Measurements from ENCODE around the gene TRIM7.

Gene TRIM7

GRCh38 chr5:181170237-181170825 lies 34.7 kb downstream of the TRIM7 start:
- no peak for DNase-seq

- DNase-seq, result peak; percentile 58
These were observed 35.3 kb downstream of the TRIM7 start for GRCh38 chr5:181169459-181170236.

DNA sequence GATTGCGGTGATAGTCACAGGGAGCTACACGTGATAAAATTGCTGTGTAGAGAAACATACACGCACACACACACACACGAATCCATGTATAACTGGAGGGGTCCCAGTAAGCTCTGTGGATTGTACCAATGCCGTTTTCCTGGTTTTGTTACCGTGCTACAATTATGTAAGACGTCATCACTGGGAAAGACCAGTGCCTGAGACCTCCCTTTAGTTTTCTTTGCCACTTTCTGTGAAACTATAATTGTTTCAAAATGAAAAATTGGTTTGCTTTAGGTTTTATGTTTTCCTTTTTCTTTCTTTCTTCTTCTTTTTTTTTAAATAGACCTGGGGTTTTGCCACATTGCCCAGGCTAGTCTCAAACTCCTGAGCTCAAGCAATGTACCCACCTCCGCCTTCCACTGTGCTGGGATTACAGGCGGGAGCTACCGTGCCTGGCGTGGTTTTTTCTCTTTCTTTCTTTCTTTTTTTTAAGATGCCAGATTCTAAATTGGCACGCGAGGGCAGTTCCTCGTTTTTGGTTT lies 36.3 kb downstream of the TRIM7 start:
- DNase-seq, result no peak

GRCh38 chr5:181167814-181168488 lies 37.0 kb downstream of the TRIM7 start:
- no peak for DNase-seq

GRCh38 chr5:181166812-181167733 lies 37.9 kb downstream of the TRIM7 start:
- no peak for DNase-seq

- no peak for DNase-seq
These were observed 40.7 kb downstream of the TRIM7 start for GRCh38 chr5:181164076-181164952.

- no peak for DNase-seq
These were observed 41.4 kb downstream of the TRIM7 start for GRCh38 chr5:181163487-181164075.

DNA sequence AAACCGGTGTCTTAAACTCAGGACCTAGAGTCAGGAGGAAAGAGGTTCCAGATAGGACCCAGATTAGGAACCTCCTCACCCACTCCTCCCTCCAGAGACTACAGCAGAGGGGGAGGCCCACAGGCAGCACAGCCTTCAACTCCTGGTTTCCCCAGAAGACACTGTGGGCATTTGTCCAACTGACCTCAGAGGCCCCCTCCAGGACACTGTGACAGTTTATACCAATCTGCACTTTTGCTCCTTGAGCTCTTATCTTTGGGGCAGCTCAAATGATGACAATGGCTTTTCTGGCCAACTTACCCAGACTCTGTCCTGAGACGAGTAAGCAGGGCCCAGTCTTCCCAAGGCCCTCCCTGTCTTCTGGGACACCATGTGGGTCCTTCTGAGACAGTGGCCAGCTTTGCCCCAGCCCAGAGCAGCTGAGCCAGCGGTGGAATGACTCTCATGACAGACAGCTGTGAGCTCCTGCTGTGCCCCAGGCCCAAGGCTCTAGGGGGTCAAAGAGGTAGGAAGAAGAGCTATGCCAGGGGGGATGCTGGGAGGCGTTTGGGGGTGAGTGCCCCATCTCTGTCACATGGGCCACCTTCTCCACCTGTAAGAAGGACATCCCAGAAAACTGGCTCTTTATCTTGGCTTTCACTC lies 43.3 kb downstream of the TRIM7 start:
- no peak for DNase-seq

GRCh38 chr5:181160755-181161533 lies 44.1 kb downstream of the TRIM7 start:
- peak; percentile 60 for DNase-seq

DNA sequence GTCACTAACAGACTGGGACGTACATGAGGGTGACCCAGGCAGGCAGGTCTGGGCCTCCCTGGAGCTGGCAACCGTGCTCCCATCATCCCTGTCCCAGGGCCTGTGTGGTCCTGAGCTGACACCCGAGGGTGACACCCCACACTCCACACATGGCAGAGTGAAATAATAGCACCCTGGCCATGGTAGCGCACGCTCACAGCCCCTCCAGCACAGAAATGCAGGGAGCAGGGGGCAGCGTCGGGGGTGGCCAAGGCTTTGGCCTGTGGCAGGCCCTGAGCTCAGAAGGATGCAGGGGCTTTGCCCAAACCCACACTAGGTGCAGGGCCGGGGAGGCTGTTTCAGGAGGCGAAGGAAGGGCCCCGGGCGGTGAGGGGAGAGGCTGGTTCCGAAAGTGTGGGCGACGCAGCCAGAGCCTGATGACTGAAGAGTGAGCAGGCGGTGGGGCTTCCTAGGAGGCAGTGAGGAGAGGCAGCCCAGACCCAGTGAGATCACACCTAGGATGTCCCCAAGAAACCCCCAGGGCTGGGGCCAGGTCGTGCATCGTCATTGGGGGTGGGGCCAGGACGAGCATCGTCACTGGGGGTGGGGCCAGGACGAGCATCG lies 44.7 kb downstream of the TRIM7 start:
- peak; percentile 87 for DNase-seq

- peak; percentile 83 for DNase-seq
These were observed 45.5 kb downstream of the TRIM7 start for GRCh38 chr5:181159286-181160151.

DNA sequence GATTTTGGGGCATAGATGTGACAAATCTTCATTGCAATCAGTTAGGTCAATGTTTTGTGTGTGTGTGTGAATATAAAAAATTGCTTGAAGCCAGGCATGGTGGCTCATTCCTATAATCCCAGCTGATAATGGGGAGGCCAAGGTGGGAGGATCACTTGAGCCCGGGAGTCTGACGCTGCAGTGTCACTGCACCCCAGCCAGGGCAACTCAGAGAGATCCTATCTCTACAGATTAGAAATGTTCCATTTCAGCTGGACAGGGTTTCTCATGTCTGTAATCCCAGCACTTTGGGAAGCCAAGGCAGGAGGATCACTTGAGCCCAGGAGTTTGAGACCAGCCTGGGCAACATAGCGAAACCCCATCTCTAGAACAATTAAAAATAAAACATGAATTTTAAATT lies 46.1 kb downstream of the TRIM7 start:
- DNase-seq, result no peak

- DNase-seq, result no peak
These were observed 48.2 kb downstream of the TRIM7 start for GRCh38 chr5:181156758-181157157.

DNA sequence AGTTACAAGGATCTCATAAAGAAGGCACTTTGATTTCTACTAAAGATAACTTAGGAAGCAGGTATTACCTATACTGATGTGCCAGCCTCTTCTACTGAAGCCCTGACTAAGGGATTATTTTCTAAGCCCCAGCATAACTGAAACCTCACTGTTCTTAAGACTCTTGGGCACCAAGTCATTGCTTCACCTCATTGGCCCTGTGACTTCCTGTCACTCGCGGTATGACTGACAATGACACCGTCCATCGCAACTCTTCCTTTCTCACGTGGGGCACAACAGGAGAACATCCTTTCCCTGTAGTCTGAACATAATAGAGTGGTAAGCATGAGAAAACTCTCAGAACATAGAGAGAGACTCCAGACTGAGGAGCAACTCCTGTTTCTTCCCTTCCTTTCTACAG lies 51.2 kb downstream of the TRIM7 start:
- no peak for DNase-seq

GRCh38 chr5:181152406-181152805 lies 52.6 kb downstream of the TRIM7 start:
- no peak for DNase-seq

- DNase-seq, result no peak
These were observed 53.9 kb downstream of the TRIM7 start for GRCh38 chr5:181151146-181151545.

- no peak for DNase-seq
These were observed 54.9 kb downstream of the TRIM7 start for GRCh38 chr5:181149806-181150733.

Data from central memory CD4-positive, alpha-beta T cell (primary cell).